Measurements from ENCODE around the gene MAF.

- TF ChIP-seq CTCF (IDR thresholded peaks at IDR 0.05): no peak
- no peak for TF ChIP-seq GRHL2 (CRISPR knock-in tag; IDR thresholded peaks at IDR 0.05; ENCODE audit: insufficient replicate concordance, severe bottlenecking)
- no peak for TF ChIP-seq IRF2 (CRISPR knock-in tag; IDR thresholded peaks at IDR 0.05; ENCODE audit: borderline replicate concordance, low read depth)
These were observed 28.0 kb upstream of the MAF start for GRCh38 chr16:79628501-79628975.
